Osteoblast (primary cell): ENCODE data around the gene APBA2. TPM values are rescaled to one million over a fixed set of nuclear protein-coding genes. Genes with fewer than 3 reads are reported as not detected.

Experiments
- DNase-seq: peaks from one replicate; pipeline ENCODE4 v3.0.0; 2011; ENCODE audit warnings: low spot score, mixed read lengths; ENCODE audit not compliant: insufficient read length; ENCODE audit errors: missing footprints
- H2AFZ ChIP-seq: 2 replicates; pipeline ENCODE4 v1.6.0; 2011; ENCODE audit warnings: mild to moderate bottlenecking, low read length
- H3K27ac ChIP-seq: 2 replicates; pipeline ENCODE4 v1.5.1; 2011; ENCODE audit warnings: mild to moderate bottlenecking, low read depth, low read length, moderate library complexity
- H3K27me3 ChIP-seq: 2 replicates; pipeline ENCODE4 v1.6.0; 2012; ENCODE audit warnings: mild to moderate bottlenecking, control low read depth, inconsistent platforms, low read length, moderate library complexity; ENCODE audit not compliant: insufficient read depth
- H3K36me3 ChIP-seq: 2 replicates; pipeline ENCODE4 v1.5.1; 2011; ENCODE audit warnings: mild to moderate bottlenecking, low read length, control low read depth, moderate library complexity; ENCODE audit not compliant: insufficient read depth
- H3K4me1 ChIP-seq: 2 replicates; pipeline ENCODE4 v1.5.1; 2011; ENCODE audit warnings: mild to moderate bottlenecking, low read length, control low read depth, moderate library complexity; ENCODE audit not compliant: insufficient read depth
- H3K4me2 ChIP-seq: 2 replicates; pipeline ENCODE4 v1.6.0; 2011; ENCODE audit warnings: mild to moderate bottlenecking, low read length; ENCODE audit not compliant: insufficient read depth
- H3K4me3 ChIP-seq: fragments of 200-600 bp; sonication (generic); 3 replicates; pipeline ENCODE4 v1.5.1; 2012; ENCODE audit warnings: mild to moderate bottlenecking, low read length, inconsistent platforms; ENCODE audit not compliant: insufficient read depth
- H3K79me2 ChIP-seq: 2 replicates; pipeline ENCODE4 v1.6.0; 2012; ENCODE audit warnings: mild to moderate bottlenecking, low read length, control low read depth, inconsistent platforms; ENCODE audit not compliant: insufficient read depth
- H3K9me3 ChIP-seq: 2 replicates; pipeline ENCODE4 v1.5.1; 2011; ENCODE audit warnings: low read depth, low read length, control low read depth
- H4K20me1 ChIP-seq: 2 replicates; pipeline ENCODE4 v1.6.0; 2012; ENCODE audit warnings: mild to moderate bottlenecking, low read length, control low read depth; ENCODE audit not compliant: insufficient read depth
- total RNA-seq: library from RNA; depleted of rRNA; stranded (reverse); fragments of >200 nt; gene quantifications from 2 replicates; pipeline ENCODE4 v1.2.3, GENCODE V29; 2012
- TF ChIP-seq, protein P1 (sequence below): IDR thresholded peaks from 2 replicates; pipeline ENCODE4 v1.5.1; 2011; ENCODE audit warnings: mild to moderate bottlenecking, low read depth, low read length, moderate library complexity; ENCODE audit errors: extremely low read depth

Gene APBA2
- total RNA-seq, 1 donor = 6.2 TPM

DNA sequence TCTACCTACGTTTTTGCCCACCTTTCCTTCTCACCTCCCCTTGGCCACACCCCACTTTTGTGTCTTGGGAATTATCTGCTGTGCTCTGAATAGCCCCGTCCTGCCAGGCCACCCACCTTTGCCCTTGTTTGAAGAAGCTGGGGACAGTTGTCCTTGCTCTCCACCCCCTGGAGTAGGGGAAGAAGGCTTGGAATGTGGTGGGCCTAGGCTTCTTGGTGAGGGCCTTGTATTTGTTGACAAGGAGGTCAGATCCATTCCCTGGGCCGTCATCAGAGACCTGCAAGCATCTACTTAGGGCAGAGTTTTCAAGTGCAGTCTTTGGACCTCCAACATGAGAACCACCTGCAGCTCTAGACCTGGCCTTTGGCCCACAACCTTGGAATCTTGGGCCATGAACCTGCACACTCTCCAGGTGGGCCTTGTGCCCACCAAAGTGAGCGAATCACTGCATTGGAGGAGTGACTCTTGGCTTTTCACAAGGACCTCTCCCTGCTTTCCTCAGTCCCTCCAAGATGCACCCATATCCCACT, 160.6 kb downstream of the APBA2 start:
- Histone ChIP-seq H2AFZ (no peak overlapping the region), H3K36me3 (no peaks in the 10 kb centered on the region), H3K79me2 (no peaks in the 10 kb centered on the region), H3K27me3 (no peaks in the 10 kb centered on the region), H4K20me1 (peaks cover 4% of the 10 kb centered on the region), H3K9me3 (no peaks in the 10 kb centered on the region), H3K4me2 (no peak overlapping the region), H3K4me1 (peaks cover 15% of the 10 kb centered on the region), H3K27ac (no peak overlapping the region), H3K4me3 (no peak overlapping the region)
- TF ChIP-seq, protein P1, sequence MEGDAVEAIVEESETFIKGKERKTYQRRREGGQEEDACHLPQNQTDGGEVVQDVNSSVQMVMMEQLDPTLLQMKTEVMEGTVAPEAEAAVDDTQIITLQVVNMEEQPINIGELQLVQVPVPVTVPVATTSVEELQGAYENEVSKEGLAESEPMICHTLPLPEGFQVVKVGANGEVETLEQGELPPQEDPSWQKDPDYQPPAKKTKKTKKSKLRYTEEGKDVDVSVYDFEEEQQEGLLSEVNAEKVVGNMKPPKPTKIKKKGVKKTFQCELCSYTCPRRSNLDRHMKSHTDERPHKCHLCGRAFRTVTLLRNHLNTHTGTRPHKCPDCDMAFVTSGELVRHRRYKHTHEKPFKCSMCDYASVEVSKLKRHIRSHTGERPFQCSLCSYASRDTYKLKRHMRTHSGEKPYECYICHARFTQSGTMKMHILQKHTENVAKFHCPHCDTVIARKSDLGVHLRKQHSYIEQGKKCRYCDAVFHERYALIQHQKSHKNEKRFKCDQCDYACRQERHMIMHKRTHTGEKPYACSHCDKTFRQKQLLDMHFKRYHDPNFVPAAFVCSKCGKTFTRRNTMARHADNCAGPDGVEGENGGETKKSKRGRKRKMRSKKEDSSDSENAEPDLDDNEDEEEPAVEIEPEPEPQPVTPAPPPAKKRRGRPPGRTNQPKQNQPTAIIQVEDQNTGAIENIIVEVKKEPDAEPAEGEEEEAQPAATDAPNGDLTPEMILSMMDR = no peak
- DNase-seq = no peak

DNA sequence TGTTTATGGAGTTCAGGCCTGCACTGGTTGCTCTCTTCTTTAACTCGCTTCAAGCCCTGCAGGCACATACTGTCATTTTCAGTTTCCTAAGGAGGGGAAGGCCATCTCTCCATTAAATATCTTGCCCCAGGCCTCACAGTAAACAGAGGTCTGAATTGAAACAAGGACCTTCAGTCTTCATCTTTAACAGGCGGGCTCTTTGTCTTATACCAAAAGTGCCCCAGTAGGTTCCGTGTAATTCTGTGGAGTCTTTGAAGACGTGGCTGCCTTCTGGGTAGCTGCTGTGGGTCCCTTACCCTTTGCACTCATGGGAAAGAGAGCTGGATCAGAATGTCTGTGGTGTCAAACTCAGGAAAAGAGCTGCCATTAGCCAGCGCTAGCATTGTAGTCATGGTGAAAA, 161.2 kb downstream of the APBA2 start:
- no peak overlapping the region for H3K27ac ChIP-seq
- H3K4me2 ChIP-seq = no peak overlapping the region
- H3K36me3 ChIP-seq = no peaks in the 10 kb centered on the region
- H3K9me3 ChIP-seq = no peaks in the 10 kb centered on the region
- H3K4me1 ChIP-seq = peaks cover 15% of the 10 kb centered on the region
- H4K20me1 ChIP-seq = peaks cover 4% of the 10 kb centered on the region
- DNase-seq = no peak
- H3K4me3 ChIP-seq = no peak overlapping the region
- H2AFZ ChIP-seq = no peak overlapping the region
- H3K79me2 ChIP-seq = no peaks in the 10 kb centered on the region
- no peaks in the 10 kb centered on the region for H3K27me3 ChIP-seq
- TF ChIP-seq, protein P1 = no peak

DNA sequence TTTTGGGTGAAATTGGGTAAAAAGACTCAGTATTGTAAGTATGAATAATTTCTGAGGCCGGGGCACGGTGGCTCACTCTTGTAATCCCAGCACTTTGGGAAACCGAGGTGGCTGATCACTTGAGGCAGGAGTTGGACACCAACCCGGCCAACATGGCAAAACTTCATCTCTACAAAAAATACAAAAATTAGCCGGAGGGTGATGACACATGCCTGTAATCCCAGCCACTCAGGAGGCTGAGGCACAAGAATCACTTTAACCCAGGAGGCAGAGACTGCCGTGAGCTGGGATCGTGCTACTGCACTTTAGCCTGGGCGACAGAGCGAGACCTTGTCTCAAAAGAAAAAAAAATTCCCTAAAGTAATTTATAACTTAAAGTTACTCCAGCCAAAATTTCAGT, 162.2 kb downstream of the APBA2 start:
- TF ChIP-seq, protein P1 = no peak
- no peak overlapping the region for H3K27ac ChIP-seq
- H4K20me1 ChIP-seq = peaks cover 4% of the 10 kb centered on the region
- peaks cover 15% of the 10 kb centered on the region for H3K4me1 ChIP-seq
- no peak overlapping the region for H3K4me2 ChIP-seq
- no peaks in the 10 kb centered on the region for H3K9me3 ChIP-seq
- no peaks in the 10 kb centered on the region for H3K79me2 ChIP-seq
- no peaks in the 10 kb centered on the region for H3K27me3 ChIP-seq
- no peak for DNase-seq
- no peak overlapping the region for H3K4me3 ChIP-seq
- H2AFZ ChIP-seq = no peak overlapping the region
- no peaks in the 10 kb centered on the region for H3K36me3 ChIP-seq

DNA sequence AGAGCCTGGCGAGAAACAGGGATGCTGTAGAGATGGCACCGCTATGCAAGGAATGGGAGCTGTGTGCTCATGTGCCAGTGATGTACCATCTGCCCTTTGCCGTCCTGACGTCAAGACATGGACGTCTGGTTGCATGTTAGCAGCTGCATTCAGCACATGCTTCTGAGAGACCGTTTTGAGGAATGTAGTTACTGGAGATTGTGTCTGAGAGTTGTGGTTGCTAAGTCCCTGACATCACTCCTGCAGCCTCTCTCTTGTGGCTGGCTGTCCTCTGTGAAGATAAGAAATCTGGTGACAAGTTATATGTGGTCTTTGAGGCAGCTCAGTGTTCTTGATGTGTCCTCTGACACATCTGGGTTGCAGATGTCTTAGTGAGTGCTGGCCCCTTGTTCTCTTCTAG, 165.1 kb downstream of the APBA2 start:
- Histone ChIP-seq H3K4me1 (no peaks in the 10 kb centered on the region), H3K36me3 (no peaks in the 10 kb centered on the region), H2AFZ (no peak overlapping the region), H3K4me3 (no peak overlapping the region), H3K79me2 (no peaks in the 10 kb centered on the region), H3K4me2 (no peak overlapping the region), H3K27me3 (no peaks in the 10 kb centered on the region), H4K20me1 (peaks cover 4% of the 10 kb centered on the region), H3K27ac (no peak overlapping the region), H3K9me3 (no peaks in the 10 kb centered on the region)
- DNase-seq = no peak
- TF ChIP-seq, protein P1 = no peak
